Upper lobe of left lung (tissue), 6 donors: ENCODE data around the gene ZFP14. TPM values are rescaled to one million over a fixed set of nuclear protein-coding genes. Genes with fewer than 3 reads are reported as not detected.
"Not testable (repeated sequence)": the region's sequence is repeated elsewhere in the genome, so short reads cannot be mapped to it uniquely, and the experiment has no call there.

Experiments
- ATAC-seq, 2 donors: fragments of 200-7000 bp; cut with Tn5 transposase; one replicate each; pipeline ENCODE4 v1.9.1; 2022; ENCODE audit warnings: mild to moderate bottlenecking in 2 of 2, moderate library complexity in 2 of 2; ENCODE audit not compliant: low FRiP score in 2 of 2
- DNase-seq, 2 donors: peaks; one replicate each; pipeline ENCODE4 v3.0.0-alpha.2; 2019 to 2020
- H3K27ac ChIP-seq, 4 donors: fragments of 200-600 bp; sonication (generic); one replicate each; pipeline ENCODE4 v1.5.1; 2016 to 2019
- H3K27me3 ChIP-seq, 4 donors: fragments of 200-600 bp; sonication (generic); one replicate each; pipeline ENCODE4 v1.5.1; 2017 to 2019
- H3K36me3 ChIP-seq, 4 donors: fragments of 200-600 bp; sonication (generic); one replicate each; pipeline ENCODE4 v1.5.1; 2016 to 2019
- H3K4me1 ChIP-seq, 4 donors: fragments of 200-600 bp; sonication (generic); one replicate each; pipeline ENCODE4 v1.5.1; 2018 to 2019
- H3K4me3 ChIP-seq, 4 donors: fragments of 200-600 bp; sonication (generic); one replicate each; pipeline ENCODE4 v1.5.1; 2017 to 2019; ENCODE audit warnings: mild to moderate bottlenecking in 2 of 4, moderate library complexity in 1 of 4
- H3K9me3 ChIP-seq, 4 donors: fragments of 200-600 bp; sonication (generic); one replicate each; pipeline ENCODE4 v1.5.1; 2018 to 2019
- WGBS, 2 donors: methylation state at CpG; one replicate each; pipeline ENCODE4 v1.1.5; 2017 to 2018; 5-methylcytosine and 5-hydroxymethylcytosine counted together
- total RNA-seq, 6 donors: library from RNA; depleted of rRNA in 4 of 6; stranded (reverse); fragments of >200 nt in 4 of 6; gene quantifications; one replicate each; pipeline versions ENCODE4 v1.1.0 to v1.2.1, GENCODE V29; 2016 to 2021
- donor health status: DM: no; HTN: no; CAD: no; lungs with moderate emphysema.
- donor health status: DM: no; HTN: yes; CAD: no; lungs with severe emphysema.

Gene ZFP14
- total RNA-seq, 6 donors from 2014 or later: 1.7 to 11.5 (median 6.1) TPM

DNA sequence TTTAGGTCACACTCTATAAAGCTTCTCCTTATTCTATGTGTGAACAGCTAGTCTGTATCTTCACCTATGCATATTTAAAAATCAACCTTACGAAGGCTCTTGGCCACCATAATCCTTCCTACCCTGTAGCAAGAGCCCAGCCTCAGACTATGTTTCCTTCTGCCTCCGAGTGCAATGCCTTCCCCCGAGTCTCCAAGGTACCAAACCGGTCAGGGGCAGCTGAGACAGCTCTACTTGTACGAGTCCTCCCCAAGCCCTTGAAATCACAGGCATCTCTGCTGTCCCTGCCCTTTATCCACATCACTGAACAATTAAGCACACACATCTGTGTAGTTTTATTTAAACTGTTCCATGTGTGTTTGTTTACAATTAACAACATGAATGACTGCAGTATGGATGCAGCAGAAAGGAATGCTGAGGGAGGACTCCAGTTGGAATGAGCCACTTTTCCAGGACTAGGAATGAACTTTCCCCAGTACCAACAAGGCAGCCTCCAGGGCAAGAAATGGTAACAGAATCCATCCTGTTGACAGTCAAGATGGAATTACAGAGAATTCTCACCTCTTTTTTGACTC is 68.5 kb downstream of the ZFP14 start:
- H3K4me1 ChIP-seq, ATAC-seq, H3K27me3 ChIP-seq, H3K36me3 ChIP-seq, H3K27ac ChIP-seq, DNase-seq, H3K4me3 ChIP-seq, H3K9me3 ChIP-seq: not testable (repeated sequence)
- 67 to 92% methylated on average over 1 to 3 of the region's 5 CpGs for WGBS, 2 donors

DNA sequence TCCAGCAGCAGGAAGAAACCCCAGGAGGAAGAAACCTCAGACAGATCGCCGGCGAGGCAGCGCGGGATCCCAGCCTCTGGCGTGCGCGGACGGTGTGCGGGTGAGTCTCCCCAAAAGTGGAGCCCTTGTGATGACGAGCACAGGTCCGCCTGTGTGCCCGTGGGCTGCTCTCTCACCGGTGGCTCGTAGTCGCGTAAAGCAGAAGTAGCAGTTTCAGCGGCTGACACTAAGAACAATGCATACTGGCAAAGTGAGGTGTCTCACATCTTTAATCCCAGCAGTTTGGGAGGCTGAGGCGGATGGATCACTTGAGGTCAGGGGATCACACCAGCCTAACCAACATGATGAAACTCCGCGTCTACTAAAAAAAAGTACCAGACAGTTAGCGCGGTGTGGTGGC is 69.2 kb downstream of the ZFP14 start:
- not testable (repeated sequence) for H3K36me3 ChIP-seq, H3K4me1 ChIP-seq, H3K9me3 ChIP-seq, H3K4me3 ChIP-seq, H3K27ac ChIP-seq, ATAC-seq, H3K27me3 ChIP-seq
- DNase-seq: peak in 1 of 2 donors; percentile 9
- WGBS, 2 donors: 74 to 94% methylated on average over 5 to 21 of the region's 23 CpGs

DNA sequence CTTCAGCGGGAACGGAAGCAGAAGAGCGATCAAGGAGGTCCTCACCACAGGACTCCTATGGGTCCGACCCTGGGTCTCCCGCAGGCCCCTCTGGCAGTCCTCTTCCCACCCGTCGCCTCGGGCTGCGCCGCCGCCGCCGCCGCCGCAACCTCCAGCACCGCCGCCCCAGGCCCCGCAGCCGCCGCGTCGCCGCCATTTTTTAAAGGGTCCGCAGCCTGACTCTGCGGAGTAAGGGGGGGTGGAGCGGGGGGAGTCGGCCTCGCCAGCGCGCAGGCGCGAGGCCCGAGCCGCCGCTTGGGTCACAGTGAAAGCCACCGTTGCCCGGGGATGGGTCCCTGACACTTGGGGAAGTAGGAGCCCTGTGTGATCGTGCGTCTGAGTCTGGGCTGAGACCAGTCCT is 69.7 kb downstream of the ZFP14 start:
- H3K9me3 ChIP-seq, H3K36me3 ChIP-seq, H3K27me3 ChIP-seq, ATAC-seq, H3K4me1 ChIP-seq: not testable (repeated sequence)
- 75 to 87% methylated on average over 26 to 27 of the region's 39 CpGs for WGBS, 2 donors
- peak overlapping the region in 2 of 4 donors; percentile 19 to 26 for H3K4me3 ChIP-seq
- DNase-seq: peak in 1 of 2 donors; percentile 85
- H3K27ac ChIP-seq: peak overlapping the region in 1 of 4 donors; percentile 44

DNA sequence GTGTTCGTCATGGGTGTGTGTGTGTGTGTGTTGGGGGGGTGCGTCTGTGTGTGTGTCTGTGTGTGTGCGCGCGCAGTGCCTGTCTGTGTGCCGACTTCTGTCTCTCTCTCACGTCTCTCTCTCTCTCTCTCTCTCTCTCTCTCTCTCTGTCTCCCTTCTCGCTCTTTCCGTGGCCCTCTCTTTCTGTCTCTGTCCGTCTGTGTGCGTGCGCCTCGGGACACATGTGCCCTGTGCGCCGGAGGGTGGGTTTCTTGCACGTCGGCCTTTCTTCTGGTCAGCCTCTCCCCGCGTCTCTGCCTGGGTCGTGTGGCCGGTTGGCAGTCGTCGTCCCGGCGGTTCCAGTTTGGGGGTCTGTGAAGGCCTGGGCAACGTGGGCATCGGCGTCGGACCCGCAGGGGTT is 86.7 kb downstream of the ZFP14 start:
- not testable (repeated sequence) for H3K9me3 ChIP-seq, H3K27me3 ChIP-seq, ATAC-seq, H3K36me3 ChIP-seq, H3K4me1 ChIP-seq, H3K4me3 ChIP-seq, H3K27ac ChIP-seq
- WGBS, 2 donors: 90% methylated on average over 15 of the region's 30 CpGs; no CpG with 5 or more reads in 1 of the 2 donors
- peak in 1 of 2 donors; percentile 20 for DNase-seq

Other genes with a start within 250 kb of the ZFP14 start
- gene CAPNS1, start 239.1 kb downstream of the ZFP14 start, total RNA-seq: 100 to 1,000 TPM; 144 to 746 (median 340) TPM
- 10 to 100 TPM in 5 of 6 donors, not detected in 1; 12.4 to 95.1 (median 24.0) TPM for gene COX7A1, start 226.8 kb downstream of the ZFP14 start, total RNA-seq
- gene ZNF565, start 164.5 kb downstream of the ZFP14 start, total RNA-seq: 10 to 100 TPM in 1 of 6 donors, 1 to 10 TPM in 5; 3.5 to 14.7 (median 5.1) TPM
- gene ZNF146, start 164.1 kb downstream of the ZFP14 start, total RNA-seq: 10 to 100 TPM; 25.3 to 68.5 (median 43.2) TPM
- 1 to 10 TPM in 5 of 6 donors, under 1 TPM in 1; 0.78 to 8.1 (median 4.2) TPM for gene ZFP82, start 39.4 kb upstream of the ZFP14 start, total RNA-seq
- 10 to 100 TPM in 2 of 6 donors, 1 to 10 TPM in 4; 5.5 to 17.6 (median 8.1) TPM for gene ZNF566, start 110.4 kb upstream of the ZFP14 start, total RNA-seq
- gene ZNF260, start 149.1 kb upstream of the ZFP14 start, total RNA-seq: 10 to 100 TPM in 1 of 6 donors, 1 to 10 TPM in 5; 2.1 to 18.1 (median 5.9) TPM
- gene ZNF529, start 194.1 kb upstream of the ZFP14 start, total RNA-seq: 10 to 100 TPM in 3 of 6 donors, 1 to 10 TPM in 3; 6.0 to 18.9 (median 10.0) TPM
- 1 to 10 TPM in 5 of 6 donors, under 1 TPM in 1; 0.78 to 5.7 (median 4.1) TPM for gene ZNF382, start 226.1 kb upstream of the ZFP14 start, total RNA-seq